Posterior cingulate gyrus (tissue), 11 donors: ENCODE data around the gene C1QTNF6.

ENCODE experiments used
- DNase-seq, 10 donors: peaks; one replicate each; pipeline versions ENCODE4 v3.0.0 to v3.0.0-alpha.2; 2020 to 2021; ENCODE audit warnings: mixed read lengths in 3 of 10
- intact Hi-C: fragments of 100-400 bp; cut with DNase I; formaldehyde crosslinking; loops from one replicate; pipeline ENCODE4 v1.15.1; 2023

C1QTNF6 gene

GRCh38 chr22:37196539-37197450 is 8.7 kb upstream of the C1QTNF6 start:
- DNase-seq = peak in 5 of 10 donors; percentile 46 to 92 (median 70)
- intact Hi-C loops = loop anchor here (10.0 kb wide), 1 partner anchor 652 kb away; no protein-coding TSS in a partner anchor

- intact Hi-C loops = loop anchor here (10.0 kb wide), 1 partner anchor 651 kb away; no protein-coding TSS in a partner anchor
- peak in 2 of 10 donors; percentile 8 to 43 for DNase-seq
These were observed 7.9 kb upstream of the C1QTNF6 start for GRCh38 chr22:37195921-37196320.

DNA sequence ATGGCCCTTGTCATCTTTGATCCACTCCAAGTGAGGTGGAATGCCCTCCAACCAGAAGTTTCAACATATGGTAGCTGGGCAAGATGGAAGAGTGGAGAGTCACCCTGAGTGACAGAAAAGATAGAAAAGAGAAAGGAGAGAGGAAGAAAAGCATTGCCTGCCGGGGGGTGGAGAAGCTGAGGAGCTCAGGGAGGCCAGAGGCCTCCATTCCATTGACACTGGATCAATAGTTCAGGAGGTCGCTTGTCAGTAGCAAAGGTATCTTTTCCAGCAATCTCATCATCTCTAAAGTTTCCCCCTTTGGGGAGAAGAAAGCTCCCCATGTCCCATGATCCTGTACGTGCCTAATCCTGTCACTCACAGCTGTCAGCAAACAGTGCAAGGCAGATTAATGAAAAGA is 6.7 kb upstream of the C1QTNF6 start:
- intact Hi-C loops = loop anchor here (10.0 kb wide), 1 partner anchor 650 kb away; no protein-coding TSS in a partner anchor
- no peak for DNase-seq

GRCh38 chr22:37193629-37194191 is 5.7 kb upstream of the C1QTNF6 start:
- intact Hi-C loops = loop anchor here (10.0 kb wide), 1 partner anchor 649 kb away; no protein-coding TSS in a partner anchor
- DNase-seq = peak in 1 of 10 donors; percentile 52

DNA sequence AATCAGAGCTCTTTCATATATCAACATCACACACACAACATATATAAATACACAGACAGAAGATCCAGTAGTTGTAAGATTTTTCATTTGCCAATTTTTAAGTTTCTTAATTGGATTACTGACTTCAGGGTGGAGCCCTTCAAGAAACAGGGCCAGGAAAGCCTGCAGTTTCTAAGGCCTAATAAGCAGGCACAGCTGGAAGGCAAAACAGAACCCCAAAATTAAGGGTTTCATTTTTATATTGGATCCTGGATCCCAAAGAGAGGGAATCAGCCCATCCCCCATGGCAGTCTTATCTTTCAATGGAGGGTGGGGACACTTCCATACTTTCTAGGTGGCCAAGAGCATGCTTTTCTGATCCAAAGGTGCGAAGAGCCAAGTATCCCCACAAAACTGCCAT is 4.7 kb upstream of the C1QTNF6 start:
- DNase-seq = no peak
- intact Hi-C loops = loop anchor here (10.0 kb wide), 1 partner anchor 648 kb away; no protein-coding TSS in a partner anchor

DNA sequence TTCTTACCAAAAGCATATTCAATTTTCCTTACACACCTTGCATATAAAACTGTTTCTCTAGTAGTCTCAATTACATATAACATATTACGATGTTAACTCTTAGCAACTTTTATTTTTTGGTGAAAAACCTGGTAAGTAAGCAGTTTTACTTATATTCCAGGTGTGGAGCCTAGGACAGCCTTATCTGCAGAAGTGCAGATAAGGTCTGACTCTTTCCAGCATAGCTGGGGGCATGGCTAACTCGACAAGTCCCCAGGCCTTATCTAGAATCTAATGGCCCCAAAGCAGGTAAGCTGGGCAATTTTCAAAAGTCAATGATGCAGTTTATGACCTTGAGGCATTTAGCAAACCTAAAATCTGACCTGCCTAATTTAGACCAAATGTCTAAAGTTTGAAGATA is 4.2 kb upstream of the C1QTNF6 start:
- DNase-seq = no peak
- intact Hi-C loops = loop anchor here (10.0 kb wide), 1 partner anchor 647 kb away; no protein-coding TSS in a partner anchor

DNA sequence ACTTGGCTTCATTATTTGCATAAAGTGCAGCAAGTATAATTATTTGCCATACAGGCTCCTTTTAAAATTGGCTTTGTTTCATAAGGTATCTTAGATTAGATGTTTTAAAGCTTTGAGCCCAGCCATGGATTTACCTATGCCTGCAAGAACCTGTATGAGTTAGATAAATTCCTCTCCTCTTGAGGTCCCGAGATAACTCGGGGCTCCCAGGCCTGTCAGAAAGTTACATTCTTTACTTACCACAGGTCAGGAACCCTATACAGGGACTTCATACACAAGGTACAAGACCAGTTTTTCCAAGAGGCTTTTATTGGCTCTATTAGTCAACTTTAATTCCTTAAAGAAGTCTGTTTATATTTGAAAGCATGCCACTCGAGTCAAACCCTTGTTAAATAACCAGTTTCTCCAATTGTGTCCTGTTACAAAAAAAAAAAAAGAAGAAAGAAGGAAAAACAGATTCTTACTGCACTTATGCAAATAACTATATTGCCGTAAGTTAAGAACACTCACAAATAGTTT is 2.3 kb upstream of the C1QTNF6 start:
- intact Hi-C loops = loop anchor here (10.0 kb wide), 1 partner anchor 646 kb away; no protein-coding TSS in a partner anchor

GRCh38 chr22:37188901-37189466 is 937 bp upstream of the C1QTNF6 start:
- peak in 1 of 10 donors; percentile 26 for DNase-seq
- intact Hi-C loops = no loop called here

More for the DNA sequence above, 2.3 kb upstream of the C1QTNF6 start:
- no peak for DNase-seq

DNA sequence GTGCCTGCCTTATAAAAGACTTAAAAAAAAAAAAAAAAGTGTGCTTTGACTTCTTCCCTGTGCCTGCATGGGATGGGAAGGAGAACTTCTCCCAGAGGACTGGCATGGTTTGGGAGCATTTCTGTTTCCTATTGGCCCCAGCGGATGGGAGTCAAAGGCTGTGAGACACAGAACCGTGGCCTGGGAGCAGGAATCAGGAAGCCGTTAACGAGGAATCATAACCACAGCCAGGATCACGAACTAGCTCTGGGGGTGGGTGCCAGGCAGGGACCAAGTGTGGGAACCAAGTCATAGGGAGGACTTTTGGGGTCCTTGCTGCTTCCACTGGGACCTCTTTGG is 526 bp downstream of the C1QTNF6 start:
- intact Hi-C loops = no loop called here
- DNase-seq = no peak

DNA sequence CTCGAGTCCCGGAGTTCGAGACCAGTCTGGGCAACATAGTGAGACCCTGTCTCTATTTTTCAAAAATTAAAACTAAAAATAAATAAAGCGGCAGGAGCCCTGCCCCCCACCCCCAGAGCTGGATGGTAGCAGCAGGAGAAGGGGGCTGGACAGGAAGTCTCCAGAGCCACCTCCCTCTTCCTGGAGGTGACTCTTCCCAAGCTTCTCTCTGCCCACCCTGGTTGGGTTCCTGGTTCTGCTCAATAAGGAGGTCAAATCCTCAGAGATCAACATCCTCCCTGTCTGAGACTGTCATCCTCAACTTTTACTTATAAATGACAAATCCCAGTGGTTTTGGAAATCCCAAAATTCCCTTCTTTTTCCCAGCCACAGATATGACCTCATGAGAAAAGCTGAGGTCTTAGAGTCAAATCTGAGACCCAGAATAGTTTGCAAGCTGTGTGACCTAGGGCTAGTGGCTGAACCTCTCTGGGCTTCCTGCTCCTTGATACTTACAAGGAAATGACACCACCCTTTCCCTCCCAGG is 987 bp downstream of the C1QTNF6 start:
- intact Hi-C loops = no loop called here
- DNase-seq = peak in 1 of 10 donors; percentile 11

- intact Hi-C loops = no loop called here
- peak in 3 of 10 donors; percentile 1 to 62 (median 53) for DNase-seq
These were observed 1.6 kb downstream of the C1QTNF6 start for GRCh38 chr22:37186228-37186996.

DNA sequence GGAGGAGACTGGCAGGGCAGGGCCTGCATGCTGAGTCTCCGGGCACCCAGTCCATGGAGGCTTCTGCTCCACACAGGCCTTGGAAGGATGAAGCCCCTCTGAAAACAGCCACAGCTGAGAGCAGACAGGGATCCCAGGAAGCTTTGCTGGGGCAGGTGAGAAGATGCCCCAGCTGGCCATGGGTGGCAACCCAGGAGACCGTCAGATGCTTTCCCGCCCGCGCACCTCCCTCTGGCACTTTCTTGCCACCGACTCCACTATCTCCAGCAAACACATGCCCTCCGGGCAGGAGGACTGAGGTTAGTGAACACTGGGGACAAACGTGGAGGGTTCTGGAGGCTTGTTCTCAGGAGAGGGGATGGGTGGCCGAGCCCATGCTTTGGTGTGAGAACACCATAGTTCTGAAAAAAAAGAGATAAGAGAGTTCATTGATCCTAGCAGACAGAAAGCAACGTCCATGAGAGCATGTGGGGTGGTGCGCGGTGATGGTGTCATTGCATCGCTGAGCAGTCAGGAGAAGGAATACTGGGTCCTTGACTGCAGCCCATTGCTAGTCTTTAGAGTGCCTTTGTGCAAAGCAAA is 2.3 kb downstream of the C1QTNF6 start:
- intact Hi-C loops = no loop called here
- peak in 3 of 10 donors; percentile 3 to 77 (median 46) for DNase-seq

DNA sequence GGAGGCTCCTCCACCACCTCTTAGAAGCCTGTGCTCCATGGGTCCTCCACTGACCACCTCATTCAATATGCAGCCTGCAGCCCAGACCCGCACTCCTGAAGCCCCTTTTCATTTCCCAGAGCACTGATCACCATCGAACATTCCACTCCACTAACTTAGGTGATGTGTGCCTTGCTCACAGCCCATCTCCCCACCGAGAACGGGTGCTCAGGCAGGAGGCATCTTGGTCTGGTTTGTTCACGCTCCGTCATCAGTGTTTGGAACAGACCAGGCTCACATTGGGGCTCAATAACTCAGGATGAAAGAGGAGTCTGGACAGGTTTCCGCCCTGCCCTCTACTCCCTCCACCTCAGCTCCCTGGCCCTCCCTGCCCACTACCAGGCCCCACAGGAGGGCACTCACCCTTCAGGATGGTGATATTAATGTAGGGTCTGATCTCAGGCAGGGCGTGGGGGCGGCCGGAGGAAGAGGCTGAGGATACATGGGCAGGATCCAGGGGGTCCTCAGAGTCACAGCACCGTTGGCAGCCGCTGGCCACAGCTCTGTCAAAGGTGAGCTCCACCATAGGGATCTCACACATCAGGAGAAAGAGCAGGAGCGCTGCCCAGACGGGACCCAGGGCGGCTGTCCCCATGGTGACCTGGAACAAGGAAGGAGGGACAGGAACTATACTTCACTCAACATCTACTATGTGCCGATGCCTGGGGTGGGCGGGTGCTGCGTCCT is 3.1 kb downstream of the C1QTNF6 start:
- DNase-seq = peak in 4 of 10 donors; percentile 3 to 73 (median 54)
- intact Hi-C loops = no loop called here

DNA sequence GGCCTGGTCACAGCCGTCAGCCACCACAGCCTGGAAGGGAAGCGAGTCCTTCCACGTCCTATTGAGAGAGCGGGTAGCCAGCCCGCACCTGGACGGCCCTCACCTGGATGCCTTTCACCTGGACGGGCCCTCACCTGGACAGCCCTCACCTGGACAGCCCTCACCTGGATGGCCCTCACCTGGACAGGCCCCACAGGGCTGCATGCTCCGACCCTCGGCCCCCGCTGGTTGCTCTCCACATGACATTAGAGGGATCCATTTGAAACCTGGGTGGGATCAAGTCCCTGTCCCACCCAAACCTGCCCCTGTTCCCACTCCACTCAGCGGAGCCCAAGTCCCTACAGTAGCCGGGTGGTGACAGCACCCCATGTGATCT is 3.7 kb downstream of the C1QTNF6 start:
- peak in 4 of 10 donors; percentile 1 to 82 (median 49) for DNase-seq
- intact Hi-C loops = no loop called here

DNA sequence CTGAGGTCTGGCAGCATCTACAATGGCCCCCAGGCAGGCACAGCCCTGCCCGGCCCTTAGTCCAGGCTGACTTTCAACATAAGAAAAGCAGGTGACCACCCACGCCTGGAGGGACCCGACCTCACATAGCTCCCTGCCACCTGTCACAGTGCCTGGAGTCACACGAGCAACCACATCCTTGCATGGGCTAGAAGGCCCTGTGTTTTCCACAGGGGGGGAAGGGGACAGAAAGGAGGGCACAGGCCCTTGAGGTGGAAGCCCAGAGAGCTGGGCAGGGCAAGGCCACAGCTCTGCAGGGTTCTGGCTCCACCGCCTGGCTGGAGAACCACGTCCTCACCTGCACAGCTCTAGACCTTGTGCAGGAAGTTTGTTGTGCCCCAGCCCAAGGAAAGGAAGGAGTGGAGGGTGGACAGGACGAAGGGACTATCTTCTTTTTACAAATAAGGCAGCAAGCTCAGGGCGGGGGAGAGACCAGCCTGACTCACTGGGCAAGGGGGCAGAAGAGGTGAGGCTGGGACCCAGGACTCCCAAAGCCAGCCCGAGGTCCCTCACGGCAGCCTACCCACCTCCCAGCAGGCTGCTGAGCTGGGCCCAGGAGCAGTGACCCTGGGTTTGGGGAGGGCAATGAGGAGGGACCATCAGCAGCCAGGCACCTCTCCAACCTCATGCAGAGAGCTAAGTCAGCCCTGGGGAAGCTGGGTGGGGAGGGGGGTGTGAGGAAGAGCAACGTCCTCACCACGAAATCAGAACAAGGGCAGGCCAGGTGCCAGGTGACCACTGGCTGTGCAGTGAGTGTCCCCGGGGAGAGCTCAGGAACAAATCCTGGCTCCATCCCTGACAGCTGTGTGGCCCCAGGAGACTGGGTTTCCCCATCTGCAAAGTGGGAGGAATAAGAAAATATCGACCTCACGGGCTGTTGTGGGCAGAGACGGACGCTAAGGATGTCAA is 4.3 kb downstream of the C1QTNF6 start:
- DNase-seq = peak in 5 of 10 donors; percentile 1 to 68 (median 29)
- intact Hi-C loops = no loop called here

- DNase-seq = peak in 4 of 10 donors; percentile 2 to 68 (median 24)
- intact Hi-C loops = no loop called here
These were observed 5.2 kb downstream of the C1QTNF6 start for GRCh38 chr22:37182949-37183245.

DNA sequence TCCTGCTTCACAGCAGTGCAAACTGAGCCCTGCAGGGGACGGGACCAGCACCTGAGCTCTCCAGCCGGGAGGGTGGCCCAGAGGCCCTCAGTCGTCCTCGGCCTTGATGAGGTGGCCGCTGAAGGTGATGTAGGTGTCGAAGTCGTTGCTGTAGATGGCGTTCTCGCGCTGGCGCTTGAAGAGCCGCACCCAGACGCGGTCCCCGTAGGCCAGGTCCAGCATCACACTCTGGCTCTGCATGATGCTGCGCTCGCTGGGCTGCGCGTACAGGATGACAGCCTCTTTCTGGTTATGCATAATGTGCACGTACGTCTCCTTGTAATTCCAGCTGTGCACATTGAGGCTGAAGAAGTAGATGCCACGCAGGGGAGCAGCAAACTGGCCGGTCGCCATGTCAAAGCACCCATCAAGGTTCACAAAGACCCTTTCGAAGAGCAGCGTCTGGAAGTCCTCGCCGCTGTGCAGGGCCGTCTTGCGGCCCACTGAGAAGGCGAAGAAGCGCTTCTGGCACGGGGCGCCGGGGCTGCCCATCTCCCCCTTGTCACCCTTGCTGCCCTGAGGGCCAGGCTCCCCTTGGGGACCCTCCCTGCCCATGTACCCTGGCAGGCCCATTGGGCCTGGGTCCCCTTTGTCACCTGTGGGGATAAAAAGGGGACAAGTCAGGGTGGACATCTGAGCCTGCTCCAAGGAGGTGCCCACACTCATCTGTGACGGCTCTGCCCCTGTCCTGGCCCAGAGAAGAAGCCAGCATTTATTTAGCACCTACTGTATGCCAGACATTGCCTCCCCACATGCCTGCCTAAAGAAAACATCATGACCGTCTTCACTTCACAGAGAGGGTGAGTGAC is 5.7 kb downstream of the C1QTNF6 start:
- peak in 4 of 10 donors; percentile 3 to 79 (median 64) for DNase-seq
- intact Hi-C loops = no loop called here
